NCI-H748 (cell line): ENCODE data around the gene AMOT.
A peak's percentile ranks its signal among the peaks of the same experiment; 100 is the strongest.

ENCODE experiments used
- DNase-seq: peaks from one replicate; lab custom pipeline; 2025; ENCODE audit not compliant: unreplicated experiment; lab: John Stamatoyannopoulos, UW

AMOT gene

GRCh38 chrX:112803060-112803459 is 37.6 kb downstream of the AMOT start:
- DNase-seq: no peak

DNA sequence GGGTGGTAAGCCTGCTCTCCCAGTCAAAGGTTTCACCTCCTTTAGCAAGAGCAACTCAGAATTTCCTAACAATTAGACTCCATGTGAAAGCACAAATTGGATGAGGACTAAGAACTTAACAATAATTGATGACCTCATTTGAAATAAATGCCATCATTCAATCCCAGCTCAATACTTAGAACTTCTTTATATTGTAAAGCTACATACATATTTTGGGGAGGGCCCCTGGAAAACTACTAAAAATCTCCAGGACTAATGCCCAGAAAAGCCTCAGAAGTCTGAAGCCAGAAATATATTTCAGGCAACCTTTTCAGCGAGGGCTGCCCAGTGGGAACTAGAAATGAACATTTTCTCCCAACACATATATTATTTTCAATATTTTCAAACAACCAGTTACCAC is 38.1 kb downstream of the AMOT start:
- DNase-seq: no peak

- DNase-seq: no peak
Measured at GRCh38 chrX:112800971-112801775, 39.5 kb downstream of the AMOT start.

DNA sequence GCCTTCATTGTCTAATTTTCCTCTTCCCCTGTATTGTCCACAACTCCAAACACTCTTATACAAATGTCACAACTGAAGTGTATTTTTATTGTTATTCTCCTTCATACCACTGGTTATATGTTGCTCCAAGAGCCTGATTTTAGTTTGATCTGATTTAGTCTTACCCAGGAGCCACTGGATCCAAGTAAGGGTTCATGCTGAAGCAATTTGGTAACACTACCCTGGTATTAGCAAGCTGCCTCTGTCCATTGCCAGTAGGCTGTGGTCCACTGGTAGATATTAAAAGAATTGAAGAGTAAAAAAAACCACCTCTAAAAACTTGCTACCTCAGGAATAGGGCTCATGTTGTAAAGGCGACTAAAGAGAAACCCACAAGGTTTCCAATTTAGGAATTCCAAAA is 41.2 kb downstream of the AMOT start:
- no peak for DNase-seq

GRCh38 chrX:112798736-112799135 is 41.9 kb downstream of the AMOT start:
- no peak for DNase-seq

DNA sequence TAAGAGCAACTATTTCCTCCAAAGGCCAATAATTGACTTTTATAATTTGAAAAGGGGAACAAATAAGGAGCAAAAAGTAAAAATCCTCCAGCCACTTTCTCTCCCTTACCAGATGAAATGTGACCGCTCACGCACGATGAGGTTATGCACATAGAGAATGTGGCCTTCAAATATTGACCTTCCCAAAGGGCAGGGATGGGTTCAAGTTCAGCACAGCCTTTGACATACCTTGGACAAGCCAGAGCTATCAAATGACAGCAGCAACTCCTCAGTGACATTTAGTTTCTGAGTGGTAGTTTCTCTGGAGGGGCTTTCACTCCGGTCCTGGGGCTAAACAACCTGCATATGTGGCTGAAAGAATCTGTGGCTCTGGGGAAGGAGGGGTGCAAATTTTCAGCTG is 50.7 kb downstream of the AMOT start:
- DNase-seq: no peak

DNA sequence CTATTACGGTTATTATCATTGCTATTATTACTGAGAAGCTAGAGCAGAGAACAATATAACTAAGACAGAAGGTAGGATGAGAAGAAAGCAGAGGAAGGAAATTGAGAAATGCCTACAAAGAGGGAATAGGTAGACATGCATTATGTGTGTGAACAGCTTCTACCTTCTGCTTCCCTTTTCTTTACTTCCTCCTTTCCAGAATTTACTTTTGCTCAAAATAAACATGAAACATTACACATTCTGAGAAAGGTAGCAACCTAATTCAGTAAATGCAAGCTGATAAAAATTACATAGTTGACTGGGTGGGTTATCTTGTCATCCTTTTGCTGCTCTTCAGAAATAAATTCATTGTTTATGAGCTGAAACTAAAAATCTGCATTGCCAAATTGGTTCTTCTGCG is 54.6 kb downstream of the AMOT start:
- no peak for DNase-seq

GRCh38 chrX:112785344-112785743 is 55.3 kb downstream of the AMOT start:
- no peak for DNase-seq

GRCh38 chrX:112784692-112785091 is 55.9 kb downstream of the AMOT start:
- DNase-seq: no peak

GRCh38 chrX:112779139-112779538 is 61.5 kb downstream of the AMOT start:
- DNase-seq: no peak

- no peak for DNase-seq
Measured at GRCh38 chrX:112774651-112775293, 65.9 kb downstream of the AMOT start.

DNA sequence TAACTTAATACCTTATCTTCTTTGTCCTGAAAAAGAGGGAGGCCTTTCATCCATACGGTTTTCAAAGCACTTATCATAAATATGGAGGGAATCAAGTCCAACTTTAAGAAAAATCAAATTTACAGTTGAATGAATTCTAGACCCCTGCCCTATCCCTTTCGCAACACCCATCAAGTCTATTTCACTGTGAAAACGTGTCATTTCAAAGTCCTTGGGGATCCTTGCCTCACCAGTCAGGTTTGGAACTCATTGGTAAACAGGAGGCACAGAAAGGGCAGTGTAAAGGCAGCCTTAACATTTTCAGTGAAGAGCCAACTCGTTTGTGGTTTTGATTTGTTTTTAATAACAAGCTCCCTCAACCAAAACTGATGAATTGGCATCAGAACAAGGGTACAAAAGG is 66.5 kb downstream of the AMOT start:
- DNase-seq: no peak

DNA sequence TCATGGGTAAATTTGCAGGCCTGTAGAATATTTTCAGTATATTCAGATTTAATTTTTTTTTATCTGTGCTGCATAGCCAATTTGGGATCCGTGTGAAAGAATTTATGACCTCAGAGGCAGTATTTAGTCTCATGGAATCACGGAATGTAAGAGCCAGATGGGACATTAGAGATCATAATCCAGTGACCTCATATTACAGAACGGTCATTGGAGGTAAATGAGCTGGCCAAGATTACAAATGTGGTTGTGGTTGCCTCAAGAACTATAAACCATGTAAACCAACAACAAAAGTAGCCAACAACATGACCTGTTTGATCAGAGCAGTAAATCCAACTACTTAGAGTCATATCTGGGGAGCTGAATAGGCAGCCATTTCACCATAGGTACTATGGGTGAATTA is 71.6 kb downstream of the AMOT start:
- DNase-seq: no peak

- no peak for DNase-seq
Measured at GRCh38 chrX:112768563-112768962, 72.1 kb downstream of the AMOT start.

DNA sequence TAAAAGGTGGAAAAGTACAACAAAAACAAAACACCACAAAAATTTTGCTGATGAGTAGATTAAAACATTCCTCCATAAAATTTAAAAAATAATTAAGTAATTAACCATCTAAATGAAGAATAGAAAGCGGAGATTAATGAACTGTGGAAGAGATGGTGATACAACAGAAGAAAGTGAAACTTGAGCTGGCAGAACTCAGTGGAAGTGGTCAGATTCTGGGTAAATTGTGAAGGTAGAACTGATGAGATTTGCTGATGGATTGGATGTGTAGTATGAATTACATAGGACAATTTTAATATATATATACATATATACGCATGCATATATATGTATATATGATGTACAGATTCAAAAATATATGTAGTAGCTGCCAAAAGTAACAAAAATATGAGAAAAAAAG is 73.9 kb downstream of the AMOT start:
- no peak for DNase-seq

DNA sequence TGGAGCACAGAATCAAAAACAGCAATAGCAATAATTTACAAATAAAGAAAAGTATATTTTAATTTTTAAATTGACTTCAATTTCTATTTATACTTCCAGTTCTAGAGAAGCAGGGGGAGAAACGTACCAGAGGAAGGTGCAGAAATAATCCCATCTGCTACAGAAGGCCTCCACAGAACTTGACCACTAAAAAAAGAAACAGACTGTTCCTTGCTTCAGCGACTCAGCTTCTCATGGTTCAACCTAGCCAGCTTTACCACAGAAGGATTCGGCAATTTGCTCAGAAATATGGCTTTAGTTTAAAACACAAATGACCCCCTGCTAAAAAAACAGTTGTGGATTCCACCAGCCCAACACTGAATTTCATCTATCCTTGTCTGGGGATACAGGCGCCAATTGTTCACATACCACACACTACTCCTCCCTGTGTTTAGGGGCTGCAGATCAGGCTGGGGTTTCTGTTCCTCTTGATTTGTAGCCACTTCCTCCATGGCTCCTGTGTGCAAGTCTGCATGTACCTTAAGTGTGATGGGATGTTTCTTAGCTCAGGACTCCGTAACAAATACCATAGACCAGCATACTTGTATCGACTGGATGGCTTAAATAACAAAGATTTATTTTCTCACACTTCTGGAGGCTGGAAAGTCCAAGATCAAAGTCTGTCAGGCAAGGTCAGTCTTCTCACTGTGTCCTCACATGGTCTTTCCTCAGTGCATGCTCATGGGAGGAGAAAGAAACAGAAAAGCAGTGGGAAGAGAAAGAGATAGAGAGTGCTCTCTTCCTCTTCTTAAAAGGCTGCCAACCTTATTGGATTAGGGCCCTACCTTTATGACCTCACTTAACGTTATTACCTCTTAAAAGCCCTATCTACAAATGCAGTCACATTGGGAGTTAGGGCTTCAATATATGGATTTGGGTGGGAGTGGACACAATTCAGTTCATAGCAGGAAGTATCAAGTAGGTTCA is 79.1 kb downstream of the AMOT start:
- no peak for DNase-seq

DNA sequence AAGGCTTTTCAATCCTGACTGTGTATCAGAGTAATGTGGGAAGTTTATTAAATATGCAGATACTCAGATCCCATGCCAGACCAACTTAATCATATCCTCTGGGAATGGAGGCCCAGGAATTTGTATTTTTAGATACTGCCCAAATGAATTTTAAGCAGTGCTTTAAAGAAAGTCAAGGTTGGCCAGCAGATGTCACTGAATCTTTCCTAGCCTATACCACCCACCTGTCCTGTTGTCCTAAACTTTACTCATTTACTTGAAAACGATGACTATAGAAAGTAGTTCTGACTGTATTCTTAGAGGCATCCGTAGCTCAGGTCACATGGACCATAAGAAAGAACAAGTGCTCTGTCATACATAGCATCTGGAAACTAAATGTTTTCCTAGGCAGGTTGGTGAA is 79.9 kb downstream of the AMOT start:
- no peak for DNase-seq

DNA sequence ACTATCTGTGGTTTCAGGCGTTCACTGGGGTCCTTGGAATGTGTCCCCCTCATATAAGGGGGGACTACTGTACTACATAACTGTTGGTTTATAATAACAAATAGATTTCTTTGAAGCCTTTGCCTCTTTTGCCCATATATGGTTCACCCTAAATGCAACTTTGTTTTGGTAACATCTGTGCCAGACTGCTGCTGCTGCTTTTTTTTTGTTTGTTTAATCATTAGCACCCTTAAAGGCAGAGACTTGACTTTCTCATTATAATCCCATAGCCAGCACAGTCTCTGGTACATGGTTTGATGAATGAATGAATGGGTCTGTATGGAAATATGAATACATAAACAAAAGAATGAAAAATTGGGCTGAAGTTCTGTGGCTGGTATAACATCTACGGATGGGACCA is 80.7 kb downstream of the AMOT start:
- DNase-seq: peak; percentile 13

- DNase-seq: peak; percentile 23
Measured at GRCh38 chrX:112759512-112759911, 81.1 kb downstream of the AMOT start.

- DNase-seq: no peak
Measured at GRCh38 chrX:112757946-112758345, 82.7 kb downstream of the AMOT start.

DNA sequence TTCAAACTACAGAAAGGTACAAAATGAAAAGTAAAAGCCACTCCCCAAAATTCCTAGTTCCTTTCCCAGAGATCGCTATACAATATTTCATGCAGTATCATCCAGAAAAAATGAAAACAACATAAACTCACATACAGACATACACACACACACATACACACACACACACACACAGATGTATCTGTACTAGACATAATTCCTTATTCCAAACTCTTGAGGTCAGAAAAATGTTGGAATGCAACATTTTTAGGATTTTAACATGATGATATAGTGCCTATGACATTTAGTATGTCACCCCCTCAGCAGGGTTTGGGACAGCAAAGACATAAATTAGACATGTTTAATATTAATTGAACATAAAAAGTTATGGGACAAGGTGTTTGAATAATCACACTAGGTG is 87.5 kb downstream of the AMOT start:
- no peak for DNase-seq

DNA sequence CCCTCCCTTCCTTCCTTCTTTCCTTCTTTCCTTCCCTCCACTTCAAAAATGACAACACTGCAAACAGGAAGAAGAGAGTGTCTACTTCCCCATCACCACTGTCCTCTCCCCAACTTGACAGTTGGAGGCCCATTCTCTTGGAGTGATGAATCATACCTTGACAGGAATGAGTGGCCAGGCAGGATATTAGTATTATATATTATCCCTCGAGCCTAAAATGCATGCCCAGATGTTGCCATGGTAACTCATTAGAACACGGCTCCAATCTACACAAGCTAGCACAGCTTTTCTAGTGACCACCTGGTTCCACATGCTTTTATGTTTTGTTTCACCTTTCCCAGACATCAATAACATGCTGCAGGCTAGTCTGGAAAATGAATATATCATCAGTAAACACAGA is 89.6 kb downstream of the AMOT start:
- peak; percentile 35 for DNase-seq
